ENCODE measurements around the gene TAGLN3. TPM values are rescaled to one million over a fixed set of nuclear protein-coding genes. Genes with fewer than 3 reads are reported as not detected.

TAGLN3 gene
- 1 to 10 TPM; 2.3 to 2.8 (median 2.3) TPM for polyA plus RNA-seq (ENCODE audit: insufficient read length in 3 of 3)
- long read RNA-seq, donor 1, partial matches to known transcripts, result 0 of 1 reads
- long read RNA-seq, donor 1, other reads (novel, unspliced or antisense), result 0 of 1 reads
- long read RNA-seq, donor 2, partial matches to known transcripts, result 0 of 2 reads
- long read RNA-seq, donor 2, other reads (novel, unspliced or antisense), result 0 of 2 reads
- long read RNA-seq, donor 3, partial matches to known transcripts, result 0 of 2 reads
- long read RNA-seq, donor 3, other reads (novel, unspliced or antisense), result 0 of 2 reads
- long read RNA-seq, donor 4, partial matches to known transcripts, result 0 of 3 reads
- long read RNA-seq, donor 4, other reads (novel, unspliced or antisense), result 0 of 3 reads
- long read RNA-seq, donor 5, partial matches to known transcripts, result 0 of 1 reads
- long read RNA-seq, donor 5, other reads (novel, unspliced or antisense), result 0 of 1 reads
- long read RNA-seq, donor 6, partial matches to known transcripts, result 0 of 1 reads
- long read RNA-seq, donor 6, other reads (novel, unspliced or antisense), result 0 of 1 reads
- long read RNA-seq, donor 7, partial matches to known transcripts, result 0 of 1 reads
- long read RNA-seq, donor 7, other reads (novel, unspliced or antisense), result 0 of 1 reads
- long read RNA-seq, donor 8, result 0 reads
- long read RNA-seq, donor 9, partial matches to known transcripts, result 0 of 1 reads
- long read RNA-seq, donor 9, other reads (novel, unspliced or antisense), result 0 of 1 reads
- long read RNA-seq, donor 10, partial matches to known transcripts, result 0 of 1 reads
- long read RNA-seq, donor 10, other reads (novel, unspliced or antisense), result 0 of 1 reads
- long read RNA-seq, donor 11, partial matches to known transcripts, result 0 of 1 reads
- long read RNA-seq, donor 11, other reads (novel, unspliced or antisense), result 0 of 1 reads
- long read RNA-seq, donor 12, partial matches to known transcripts, result 0 of 1 reads
- long read RNA-seq, donor 12, other reads (novel, unspliced or antisense), result 0 of 1 reads
- long read RNA-seq, donor 13, result 0 reads
- long read RNA-seq, donor 14, result 0 reads
- long read RNA-seq, donor 15, partial matches to known transcripts, result 0 of 6 reads
- long read RNA-seq, donor 15, other reads (novel, unspliced or antisense), result 0 of 6 reads
- long read RNA-seq, donor 16, result 0 reads

DNA sequence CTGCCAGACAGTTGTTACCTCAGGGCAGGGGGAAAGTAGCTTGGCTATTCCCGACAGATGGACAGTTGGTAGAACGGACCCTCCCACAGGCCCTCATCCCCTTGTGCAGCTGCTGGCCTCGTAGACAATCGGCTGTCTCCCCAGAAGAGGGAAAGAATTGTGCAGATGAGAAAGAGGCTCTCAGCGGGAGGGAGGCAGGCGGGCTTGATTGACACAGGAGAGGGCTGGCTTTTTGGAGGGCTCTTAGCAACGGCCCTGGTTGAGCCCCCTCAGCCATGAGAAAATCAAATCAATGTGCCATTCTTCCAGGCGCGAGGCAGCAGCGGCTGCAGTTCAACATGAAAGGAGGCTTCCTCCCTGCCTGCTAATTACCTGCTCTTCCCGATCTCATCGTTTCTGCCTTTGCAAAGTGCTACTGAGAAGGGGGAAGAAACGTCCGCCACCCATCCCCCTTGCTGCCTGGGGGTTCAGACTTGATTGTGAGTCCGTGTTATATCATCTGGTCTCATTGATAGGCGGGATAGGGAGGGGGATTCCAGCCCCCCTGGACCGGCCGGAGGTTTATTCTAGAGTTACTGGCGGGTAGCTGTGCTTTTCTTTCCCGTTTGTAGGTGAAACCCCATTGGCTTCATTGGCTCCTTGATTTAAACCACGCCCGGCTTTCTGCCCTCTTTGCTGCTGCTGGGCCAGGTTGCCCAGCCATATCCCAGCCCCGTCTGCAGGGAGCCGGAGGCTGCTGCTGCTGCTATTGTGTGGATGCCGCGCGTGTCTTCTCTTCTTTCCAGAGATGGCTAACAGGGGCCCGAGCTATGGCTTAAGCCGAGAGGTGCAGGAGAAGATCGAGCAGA is at the start of gene TAGLN3:
TAGLN3 (plus strand) TSS at position 287 of the 848 bp plus-strand sequence; CDS start at position 788, 501 bp downstream.
- peak; percentile 37 for DNase-seq

DNA sequence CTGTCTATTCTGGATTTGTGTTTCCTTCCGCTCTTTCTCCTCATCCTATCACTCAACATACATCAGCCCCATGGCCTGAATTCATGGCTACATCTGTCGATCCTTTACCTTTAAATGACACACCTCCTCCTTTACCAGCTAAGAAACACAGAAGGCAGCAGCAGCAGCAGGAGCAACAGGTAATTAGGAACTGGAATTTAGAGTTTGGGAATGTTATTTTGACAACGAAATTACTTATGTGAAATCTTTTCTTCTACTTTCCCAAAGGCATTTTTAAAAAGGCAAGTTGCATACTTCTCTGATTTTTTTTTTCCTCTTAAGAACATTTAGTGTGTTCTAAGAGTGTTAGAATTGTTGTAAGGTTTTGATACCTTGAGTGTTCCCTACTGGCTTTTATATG is 49.0 kb upstream of the TAGLN3 start:
- DNase-seq, result no peak

DNA sequence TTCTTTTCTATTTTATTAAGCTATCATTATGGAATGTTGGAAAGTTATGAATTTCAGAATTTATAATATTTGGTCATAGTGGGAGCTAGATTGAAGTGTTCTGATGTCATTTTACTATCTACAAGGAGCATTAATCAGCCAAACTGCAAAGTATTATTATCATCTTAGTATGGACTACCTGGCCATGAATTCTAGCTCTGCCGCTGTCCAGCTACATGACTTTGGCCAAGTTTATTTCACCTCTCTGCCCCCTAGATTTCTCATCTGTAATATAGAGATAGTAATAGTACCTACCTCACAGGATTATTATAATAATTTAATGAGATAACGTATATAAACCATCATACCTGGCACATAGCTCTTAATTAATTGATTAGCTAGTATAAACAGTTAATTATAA is 47.7 kb upstream of the TAGLN3 start:
- DNase-seq, result no peak

DNA sequence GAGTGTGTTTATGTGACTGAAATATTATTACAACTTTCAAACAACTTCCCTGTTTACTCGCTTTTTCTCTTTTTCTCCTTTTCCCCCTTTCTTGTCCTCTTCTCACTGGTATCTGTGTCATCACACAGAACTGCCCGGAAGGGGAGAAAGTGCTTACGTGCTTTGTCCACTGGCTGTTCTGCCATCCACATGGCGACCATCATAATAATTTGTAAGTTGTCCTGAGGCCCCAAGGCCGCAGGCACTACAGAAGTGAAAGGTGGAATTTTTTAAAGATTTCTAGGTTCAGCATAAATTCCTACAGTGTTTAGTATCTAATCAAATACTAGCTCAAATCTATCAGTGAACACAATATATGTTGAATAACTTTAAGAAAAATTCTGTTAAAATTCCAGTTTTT is 46.6 kb upstream of the TAGLN3 start:
- no peak for DNase-seq

DNA sequence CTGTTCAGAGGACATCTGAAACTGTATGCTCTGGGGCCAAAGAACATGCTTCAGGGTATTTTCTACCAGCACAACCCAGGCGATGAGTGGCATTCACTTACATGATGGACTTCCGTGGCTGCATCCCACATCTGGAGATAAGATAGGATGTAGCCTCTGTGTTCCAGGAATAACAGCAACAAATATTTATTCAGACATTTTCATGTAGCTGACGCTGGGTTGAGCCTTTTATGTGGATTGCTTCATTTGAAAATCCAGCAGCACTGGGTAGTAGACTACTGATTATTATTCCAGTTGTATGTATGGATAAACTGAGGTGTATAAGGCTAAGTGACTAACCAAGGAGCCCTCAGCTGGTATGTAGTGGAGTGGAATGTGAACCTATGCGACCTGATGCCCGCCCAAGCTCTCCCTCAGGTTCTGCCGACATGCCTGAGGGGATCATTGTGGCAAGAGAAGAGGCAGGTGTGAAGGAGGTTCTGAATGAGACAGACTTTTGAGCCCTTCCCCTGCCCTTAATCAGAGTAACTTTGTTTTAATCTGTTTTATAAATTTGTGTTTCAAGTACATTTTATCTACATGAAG is 45.8 kb upstream of the TAGLN3 start:
- DNase-seq, result no peak

DNA sequence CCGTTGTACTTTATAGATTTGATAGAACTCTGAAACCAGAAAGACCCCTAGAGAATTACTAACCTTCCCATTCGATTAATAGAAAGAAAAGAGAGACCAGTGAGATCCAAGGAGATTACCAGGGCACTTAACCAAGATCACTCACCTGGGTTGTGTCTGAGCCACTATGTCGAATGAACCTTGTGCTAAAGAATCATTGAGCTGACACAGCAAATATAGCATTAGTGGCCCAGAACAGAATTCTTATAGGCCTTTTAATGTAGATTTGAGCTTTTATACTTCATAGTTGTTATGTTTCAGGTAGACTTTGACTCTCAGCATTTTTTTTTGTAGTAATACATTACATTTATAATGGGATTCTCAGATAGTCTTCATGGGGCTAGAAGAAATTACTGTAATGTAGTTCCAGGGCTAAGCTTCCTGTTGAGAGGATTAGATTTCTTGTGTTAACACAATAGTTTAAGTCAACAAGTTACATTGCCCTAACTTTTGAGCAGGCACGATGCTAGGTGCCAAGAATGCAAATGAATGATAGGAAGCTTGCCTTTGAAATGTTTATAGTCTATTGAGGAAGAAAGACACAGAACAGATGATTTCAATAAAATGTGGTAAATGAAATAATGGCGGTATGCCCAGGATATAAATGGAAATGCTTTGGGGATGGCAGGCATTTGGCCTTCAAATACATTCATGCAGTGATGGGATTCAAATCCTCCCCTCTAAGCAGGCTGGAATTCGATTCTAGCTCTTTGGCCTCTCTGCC is 44.3 kb upstream of the TAGLN3 start:
- DNase-seq, result no peak

DNA sequence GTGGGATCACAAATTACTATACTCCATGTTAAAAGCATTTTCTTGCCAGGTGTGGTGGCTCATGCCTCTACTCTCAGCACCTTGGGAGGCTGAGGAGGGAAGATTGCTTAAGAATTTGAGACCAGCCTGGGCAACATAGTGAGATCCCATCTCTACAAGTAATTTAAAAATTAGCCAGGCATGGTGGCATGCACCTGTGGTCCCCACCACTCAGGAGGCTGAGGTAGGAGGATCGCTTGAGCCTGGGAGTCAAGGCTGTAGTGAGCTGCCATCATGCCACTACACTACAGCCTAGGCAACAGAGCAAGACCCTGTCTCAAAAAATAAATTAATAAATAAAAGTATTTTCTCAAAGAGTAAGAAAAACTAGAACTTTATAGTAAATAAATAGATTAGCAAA is 42.8 kb upstream of the TAGLN3 start:
- no peak for DNase-seq

DNA sequence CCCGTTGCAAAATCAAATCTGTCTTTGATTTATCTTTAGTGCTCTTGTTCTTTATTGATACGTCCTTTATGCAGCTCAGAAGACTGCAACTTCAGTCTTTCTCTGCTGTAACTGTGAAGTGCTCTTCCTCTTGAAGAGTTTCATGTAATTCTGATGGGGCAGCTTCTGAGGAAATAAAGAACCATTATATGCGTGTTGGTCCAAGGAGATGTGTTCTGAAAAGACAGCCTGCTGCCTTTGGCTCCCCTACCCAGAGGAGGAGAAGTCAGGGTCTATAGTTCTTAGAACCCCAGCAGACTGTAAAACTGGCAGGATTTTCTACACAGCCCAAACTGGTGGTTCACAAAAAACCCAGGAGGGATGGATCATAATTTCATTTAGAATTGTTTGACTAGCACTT is 42.3 kb upstream of the TAGLN3 start:
- DNase-seq, result no peak

DNA sequence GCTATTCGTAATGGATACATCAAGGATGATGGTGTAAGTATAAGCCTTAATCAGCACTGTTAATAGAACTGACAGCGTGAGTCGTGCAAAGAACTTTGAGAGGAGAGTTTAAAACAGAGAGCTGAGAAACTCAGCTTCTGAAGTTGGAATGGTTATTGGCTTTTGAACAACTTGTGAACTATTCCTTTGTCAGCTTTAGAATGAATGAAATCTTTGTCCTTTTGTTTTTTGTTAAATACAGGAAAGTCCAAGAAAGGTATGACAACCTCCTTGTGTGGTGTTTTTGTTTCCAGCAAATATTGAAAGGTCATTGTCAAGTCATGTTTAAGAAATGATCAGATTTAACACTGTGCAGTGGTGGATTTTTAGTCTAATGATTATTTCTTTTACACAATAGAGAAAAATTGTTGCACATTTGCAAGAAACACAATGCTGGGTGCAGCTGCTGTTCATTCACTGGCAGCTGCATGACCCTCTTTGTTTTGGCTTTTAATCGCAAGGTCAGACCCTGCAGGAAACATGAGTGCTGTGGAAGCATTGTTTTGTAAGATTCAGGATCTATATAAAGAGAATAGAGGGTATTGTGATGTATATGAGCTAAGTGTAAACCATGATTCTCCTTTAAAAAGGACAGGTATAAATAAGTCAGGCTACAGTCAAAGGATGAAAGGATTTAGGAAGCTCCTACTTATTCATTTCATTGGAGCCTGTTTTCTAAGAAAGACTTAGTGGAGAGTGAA is 41.6 kb upstream of the TAGLN3 start:
- DNase-seq, result no peak

DNA sequence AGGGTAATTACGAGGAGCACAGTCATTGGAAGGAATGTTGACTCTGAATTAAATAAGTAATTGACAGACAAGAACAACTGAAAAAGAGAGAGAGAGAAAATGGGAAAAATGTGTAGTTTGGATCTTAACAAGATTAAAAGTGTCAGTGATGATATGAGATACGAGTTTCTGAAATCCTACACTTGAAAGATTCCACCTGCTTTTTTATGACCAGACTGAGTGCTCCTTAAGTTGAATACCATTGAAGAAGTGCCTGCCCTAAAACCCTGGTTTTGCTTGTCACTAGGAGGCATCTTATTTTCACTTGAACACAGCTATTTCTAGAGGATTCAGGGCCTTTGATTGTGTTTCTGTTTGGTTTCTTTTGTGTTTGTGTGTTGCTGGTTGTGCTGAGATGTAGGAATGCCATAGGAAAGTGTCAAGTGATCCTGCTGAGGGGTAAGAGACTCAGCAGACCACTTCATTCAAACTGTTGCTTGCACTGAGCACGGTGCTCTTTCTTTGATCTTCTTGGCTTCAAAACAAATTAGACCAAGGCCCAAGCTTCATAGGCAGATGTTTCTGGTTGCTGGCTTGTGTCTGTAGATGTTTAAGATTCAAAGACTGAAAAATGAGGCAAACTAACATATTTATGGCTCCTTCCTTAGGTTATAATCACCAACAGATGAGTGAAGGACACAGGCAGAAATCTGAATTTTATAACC is 37.1 kb upstream of the TAGLN3 start:
- DNase-seq, result peak; percentile 47

DNA sequence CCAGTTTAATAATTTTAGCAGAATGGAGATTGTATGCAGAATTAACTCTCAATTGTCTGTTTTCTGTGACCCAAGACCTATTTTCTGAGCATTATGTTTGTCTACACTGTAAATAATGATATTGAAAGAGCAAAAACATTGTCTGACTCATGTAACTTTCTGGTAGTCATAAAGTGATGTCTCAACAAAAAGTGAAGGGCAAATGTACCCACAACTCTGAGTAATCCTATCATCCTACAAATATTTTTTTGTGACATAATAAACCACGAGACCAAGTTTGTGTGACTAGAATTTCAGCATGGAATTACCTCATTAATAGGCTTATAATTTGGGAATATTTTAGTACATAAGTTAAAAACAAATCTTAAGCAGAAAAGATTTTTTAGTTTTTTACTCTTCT is 35.3 kb upstream of the TAGLN3 start:
- no peak for DNase-seq

DNA sequence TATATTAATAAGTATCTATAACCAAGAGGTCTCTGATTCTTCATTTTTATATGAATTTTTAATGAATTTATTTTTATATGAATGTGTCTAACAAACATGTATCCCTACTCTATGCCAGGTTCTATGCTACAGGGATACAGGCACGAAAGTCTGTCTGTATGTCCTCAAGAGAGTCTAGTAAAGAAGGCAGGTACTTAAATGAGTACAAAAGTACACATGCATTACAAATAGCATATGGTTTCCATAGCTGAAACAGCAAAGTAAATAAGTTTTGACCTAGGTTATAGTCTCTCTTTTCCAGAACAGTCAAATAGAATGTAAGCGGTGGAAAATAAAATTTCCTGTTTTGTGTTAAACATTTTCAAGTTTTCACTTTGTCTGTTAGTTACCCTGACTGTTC is 33.2 kb upstream of the TAGLN3 start:
- DNase-seq, result no peak

DNA sequence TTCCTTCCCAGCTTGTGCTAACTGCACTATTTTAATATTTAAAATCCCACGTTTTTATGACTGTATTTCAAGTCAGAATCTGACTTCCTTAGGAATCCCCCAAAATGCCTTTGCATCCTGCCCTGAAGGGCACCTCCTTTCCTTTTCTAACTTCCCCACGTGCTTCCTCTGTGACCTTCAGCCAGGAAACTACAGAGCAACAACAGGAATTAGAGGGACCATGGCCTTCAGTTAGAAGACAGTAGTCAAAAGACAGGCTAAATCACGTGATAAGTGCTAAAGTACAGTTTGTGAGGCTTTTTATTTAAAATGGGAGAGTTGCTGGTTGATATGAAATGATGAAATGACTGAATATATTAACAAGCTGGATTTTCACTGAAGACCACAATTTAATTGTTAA is 31.7 kb upstream of the TAGLN3 start:
- DNase-seq, result no peak

DNA sequence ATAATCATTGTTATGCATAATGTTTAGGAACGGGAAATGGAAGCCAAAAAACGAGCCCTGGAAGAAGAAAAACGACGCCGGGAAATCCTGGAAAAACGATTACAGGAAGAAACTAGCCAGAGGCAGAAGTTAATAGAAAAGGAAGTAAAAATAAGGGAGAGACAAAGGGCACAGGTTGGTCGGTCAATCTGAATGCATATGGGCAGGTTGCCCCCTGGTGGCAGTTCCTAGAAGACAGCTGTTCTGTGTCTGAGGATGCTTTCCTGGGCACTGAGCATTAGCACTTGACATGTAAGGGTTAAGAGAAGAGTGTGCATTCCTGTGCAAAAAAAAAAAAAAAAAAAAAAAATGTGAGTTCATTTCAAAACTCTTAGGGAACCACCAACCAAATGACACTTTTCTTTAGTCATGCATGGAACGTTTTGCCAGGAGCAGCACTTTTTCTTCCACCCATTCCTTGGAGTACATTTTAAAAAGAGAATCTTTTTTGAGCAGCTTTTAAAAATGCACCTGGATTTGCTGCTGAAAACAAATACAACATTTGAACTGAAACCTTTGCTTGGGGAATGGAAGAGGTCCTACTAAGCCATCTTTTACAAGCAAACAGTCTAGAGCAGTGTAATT is 31.0 kb upstream of the TAGLN3 start:
- DNase-seq, result peak; percentile 83

DNA sequence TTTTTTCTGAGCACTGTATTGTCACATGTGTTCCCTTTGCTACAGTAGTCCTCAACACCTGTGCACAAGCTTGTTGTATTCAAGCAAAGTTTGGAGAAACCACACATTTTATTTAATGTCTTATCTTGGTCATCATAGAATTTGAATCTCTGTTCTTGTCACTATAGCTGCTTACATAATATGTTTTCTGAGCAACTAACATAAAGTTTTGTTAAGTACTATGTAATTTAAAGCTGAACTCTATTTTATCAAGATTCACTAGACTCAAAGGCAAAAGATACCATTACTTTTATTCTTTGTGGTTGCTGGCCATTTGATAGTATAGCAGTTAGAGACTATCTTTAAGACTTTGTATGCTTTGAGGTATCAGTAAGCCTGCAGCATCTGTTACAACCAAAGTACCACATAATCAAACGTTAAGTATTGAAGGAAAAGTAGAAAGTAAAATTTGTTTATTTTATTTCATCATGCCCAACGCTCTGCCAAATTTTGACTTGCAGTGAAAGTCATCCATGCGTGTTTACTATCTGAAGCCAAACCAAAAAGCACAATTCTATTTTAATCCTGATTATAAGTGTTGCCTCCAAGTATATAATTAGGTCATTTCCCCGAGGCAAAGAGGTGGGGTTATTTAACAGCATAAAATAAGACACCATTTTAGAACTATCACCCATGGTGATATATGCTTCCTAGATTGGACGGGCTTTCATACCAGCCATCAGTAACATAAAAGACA is 30.2 kb upstream of the TAGLN3 start:
- no peak for DNase-seq

DNA sequence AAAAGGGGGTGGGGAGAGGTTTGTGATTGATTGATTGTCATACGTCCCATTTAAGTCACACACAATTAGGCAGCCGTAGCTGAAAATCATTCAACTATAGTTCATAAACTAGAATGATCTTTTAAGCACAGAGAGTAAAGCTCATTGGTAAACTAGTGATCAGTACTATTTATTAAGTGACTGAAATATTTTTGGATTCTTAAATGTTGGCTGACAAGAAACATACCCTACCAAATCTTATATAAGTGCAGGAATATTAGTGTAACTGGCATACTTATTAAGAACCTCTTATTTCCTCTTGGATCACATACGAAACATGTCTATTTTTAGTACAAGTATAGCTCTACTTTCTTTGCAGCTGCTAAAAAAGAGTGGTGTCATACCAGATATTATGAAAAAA is 28.3 kb upstream of the TAGLN3 start:
- no peak for DNase-seq

DNA sequence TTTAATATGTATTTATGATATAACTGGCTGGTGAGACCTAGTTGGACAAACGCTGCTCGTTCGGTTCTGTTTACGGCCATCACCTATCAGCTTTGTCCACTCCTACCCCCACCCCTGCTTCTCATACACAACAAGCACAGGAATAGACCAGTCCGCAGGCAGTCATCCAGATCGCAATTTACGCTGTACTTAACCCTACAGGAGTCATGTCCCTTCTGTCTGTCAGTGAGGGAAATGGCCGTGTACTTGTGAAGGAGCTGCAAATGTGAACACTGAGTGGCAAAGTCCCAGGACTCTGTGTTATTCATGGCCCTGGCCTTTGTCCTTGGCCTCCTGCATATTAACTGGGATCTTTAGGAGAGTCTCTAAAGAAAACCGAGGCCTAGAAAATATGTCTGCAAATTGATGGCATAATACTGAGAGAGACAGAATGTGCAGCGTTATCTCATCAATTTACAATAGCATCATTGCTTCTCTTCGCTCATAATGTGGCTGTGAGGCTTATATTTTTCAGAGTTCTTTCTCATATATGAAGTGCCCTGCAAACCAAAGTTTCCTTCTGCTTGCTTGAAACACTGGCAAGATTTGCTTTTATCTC is 27.1 kb upstream of the TAGLN3 start:
- DNase-seq, result peak; percentile 80
